NK-92 treated with Interleukin-12 subunit alpha and Interleukin-12 subunit beta, amount 100 ng/mL, for 24 hours (cell line): ENCODE data around the gene RBMS3.

Source experiments
- DNase-seq: peaks from one replicate; lab custom pipeline; 2025; lab: John Stamatoyannopoulos, UW

Gene RBMS3

DNA sequence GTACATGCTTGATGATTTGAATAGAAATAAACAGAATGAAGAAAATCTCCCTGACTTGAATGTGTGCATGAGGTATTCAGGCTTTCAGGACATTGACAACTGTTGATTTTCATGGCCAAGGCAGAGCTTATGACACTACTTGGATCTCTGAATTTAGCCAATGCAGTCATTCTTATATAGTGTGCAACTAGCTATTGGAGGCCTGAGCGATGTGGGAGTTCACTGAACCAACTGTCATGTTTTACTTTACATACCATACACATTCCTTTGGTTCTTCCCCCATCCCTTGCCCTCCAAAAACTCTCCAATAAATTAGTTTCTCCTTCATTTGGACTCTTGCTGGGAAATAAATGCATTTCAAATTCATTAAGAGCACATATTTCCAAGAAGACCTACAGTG, 460.4 kb downstream of the RBMS3 start:
- DNase-seq: no peak

DNA sequence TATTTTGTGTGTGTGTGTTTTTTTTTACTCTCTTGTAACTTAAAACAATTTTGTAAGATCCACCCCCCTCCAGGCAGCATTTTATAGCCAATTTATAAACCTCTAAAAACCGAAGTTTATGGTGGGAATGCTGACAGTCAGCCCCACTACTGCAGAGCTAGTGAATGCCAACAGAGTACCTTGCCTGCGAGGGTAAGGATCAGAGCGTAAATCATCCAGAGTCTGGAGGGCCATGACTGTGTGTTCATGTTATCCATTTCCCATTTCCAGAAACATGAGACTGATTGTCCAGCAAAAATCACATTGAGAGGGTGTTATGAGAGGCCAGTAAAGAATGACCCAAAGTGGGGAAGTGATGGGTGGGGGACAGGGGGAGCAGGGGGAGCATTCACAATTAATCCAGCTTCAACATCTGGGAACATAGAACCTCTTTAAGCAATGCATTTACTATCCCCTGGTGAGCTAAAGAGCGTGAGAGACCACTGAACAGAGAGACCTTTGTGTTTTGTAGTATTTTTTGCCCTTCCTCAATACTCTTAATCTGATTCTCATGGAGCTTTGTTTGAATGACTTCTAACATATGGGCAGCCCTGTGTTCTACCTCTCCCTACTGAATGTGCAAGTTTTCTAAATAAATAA, 464.5 kb downstream of the RBMS3 start:
- DNase-seq: no peak

DNA sequence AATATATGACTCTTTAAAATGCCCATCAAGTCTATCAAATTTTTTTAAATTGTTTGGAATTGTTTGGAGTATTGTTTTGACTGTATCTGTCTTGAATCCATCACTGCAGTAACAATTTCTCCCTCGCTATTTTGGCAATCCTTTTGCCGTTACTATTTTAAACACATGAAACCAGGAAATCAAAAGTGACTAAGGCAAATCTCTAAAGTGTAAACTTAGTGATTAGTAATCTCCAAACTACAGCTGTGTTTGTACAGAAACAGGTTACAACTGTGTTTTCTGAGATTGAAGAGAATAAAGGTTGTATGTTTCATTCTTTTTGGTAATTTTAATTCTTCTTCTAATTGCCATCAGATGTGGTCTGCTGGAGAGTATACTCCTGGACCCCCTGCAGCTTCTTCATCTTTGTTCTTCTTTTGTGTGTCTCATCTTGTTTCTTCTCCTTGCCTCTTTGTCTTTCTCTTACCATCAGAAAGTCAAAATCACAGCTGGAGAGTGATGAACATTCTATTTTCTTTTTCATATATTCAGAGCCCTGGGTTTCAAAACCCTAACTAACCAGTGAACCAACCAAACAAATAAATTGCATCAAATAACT, 465.4 kb downstream of the RBMS3 start:
- DNase-seq: no peak

DNA sequence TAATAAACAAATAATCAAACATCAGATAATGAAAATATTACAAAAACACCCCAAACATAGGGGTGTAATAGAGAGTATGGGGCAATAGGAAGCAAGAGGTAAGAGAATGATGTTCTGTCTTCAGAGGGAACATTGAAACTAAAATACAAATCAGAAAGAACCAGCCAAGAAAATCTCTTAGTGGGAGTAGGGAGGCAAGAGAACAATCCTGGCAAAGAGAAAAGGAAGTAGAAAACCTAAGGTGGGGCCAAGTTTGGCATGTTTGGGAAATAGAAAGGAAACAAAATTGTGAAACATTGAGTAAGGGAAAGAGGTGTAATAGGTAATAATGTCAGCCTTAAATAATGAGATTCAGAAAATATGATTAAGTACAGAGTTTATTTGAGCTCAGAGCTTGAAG, 467.1 kb downstream of the RBMS3 start:
- DNase-seq: no peak

DNA sequence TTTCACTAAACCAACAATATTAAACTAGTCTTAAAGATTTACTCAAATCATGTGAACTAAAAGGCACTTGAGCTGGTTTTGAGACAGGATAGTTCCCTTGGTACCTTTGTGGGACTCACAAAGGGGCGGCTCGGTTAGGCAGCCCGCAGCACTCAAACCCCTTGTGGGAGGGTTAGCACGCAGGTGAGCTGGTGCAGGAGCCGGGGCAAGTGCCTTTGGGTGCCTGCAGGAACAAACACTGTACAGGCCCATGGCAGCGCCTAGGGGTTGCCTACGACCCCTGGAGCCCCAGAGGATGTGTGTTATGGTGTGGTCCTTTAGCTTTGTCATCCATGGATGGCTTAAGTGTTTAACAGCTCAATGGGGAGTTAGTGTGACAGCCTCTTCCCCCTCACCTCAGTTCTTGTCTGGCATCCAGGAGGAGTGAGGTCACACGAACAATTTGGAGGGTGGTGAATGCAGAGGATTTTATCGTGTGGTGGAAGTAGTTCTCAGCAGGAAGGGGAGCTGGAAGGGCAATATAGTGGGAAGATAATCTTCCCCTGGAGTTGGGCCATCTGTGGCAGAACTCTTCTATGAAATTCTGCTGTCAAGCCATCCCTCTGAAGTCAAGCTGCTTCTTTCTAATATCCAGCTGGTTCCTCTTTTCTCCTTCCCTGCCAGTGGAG, 470.9 kb downstream of the RBMS3 start:
- DNase-seq: no peak

DNA sequence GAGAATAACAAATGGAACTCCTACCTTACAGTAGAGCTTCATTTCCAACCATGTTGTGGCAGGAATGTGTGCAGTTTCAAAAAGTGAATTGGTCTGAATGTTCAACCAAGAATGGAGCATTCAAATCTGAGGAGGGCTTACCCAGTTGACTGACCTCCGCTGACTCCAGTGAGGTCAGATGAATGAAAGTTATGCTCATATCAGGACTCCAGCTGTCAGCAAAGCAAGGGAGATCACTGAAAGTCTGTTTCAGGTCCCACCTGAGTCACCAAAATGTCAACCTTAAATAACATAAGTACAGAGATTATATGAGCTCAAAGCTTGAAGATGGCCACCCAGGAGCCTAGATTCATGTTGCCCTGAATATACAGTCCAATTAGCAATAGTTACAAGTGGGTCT, 473.5 kb downstream of the RBMS3 start:
- DNase-seq: no peak

DNA sequence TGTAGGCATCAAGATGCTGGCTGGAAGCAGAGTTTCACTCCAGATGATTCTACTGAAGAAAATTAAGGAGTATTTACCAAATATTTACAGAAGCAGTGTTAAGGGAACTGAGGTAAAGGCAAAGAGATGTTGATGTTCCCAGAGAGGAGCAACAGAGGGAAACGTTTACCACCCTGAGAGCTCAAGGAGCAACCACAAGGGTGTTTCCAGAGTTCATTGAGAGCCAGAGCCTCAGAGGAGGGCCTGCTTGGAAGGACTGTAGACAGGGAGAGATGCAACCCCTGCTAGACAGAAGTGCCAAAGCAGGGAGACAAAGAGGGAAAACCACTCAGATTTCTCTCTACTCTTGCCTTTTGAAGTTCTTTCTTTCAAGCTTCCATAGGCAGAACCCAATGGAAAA, 474.5 kb downstream of the RBMS3 start:
- DNase-seq: no peak

DNA sequence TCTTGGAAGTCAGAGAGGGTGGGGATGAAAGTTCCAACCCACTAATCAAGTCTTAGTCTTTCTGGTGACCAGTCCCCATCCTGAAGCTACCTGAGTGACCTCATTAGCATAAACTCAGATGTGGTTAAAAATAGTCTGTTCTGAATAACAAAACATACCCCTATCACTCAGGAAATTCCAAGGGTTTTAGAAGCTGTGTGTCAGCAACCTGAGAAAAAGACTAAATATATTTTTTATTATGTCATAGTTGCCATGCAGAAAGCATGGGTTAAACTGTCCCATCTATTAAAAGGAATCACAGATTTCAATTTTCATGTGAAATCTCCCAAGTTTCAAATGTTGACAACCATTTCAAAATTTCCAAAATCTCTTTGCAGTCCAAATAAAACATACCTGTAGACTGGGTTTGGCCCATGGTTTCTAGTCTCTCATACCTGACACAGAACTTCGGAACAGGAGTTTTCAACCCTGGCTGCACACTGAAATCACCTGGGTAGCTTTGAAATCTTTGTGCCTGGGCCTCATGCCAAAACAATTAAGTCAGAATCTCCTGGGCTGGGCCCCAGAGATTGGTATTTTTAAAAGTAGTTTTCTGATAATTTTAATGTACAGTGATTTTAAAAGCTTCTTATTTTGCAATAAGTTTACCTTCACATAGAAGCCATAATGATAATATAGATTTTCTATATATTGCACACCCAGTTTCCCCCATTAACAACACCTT, 476.3 kb downstream of the RBMS3 start:
- DNase-seq: no peak

DNA sequence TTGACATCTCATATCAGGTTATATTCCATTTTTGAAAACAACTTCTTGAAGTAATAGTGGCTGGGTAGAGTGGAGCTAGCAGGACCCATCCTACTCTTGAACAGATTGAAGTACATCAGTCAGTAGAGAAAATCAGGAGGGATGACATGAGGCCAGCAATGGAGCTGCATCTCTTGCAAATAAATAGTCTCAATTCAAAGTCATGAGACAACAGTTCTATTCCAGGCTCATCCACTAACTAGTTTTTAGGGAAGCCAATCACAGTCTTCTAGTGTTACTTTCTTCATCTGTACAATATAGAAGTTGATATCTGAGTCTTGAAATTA, 477.2 kb downstream of the RBMS3 start:
- no peak for DNase-seq

DNA sequence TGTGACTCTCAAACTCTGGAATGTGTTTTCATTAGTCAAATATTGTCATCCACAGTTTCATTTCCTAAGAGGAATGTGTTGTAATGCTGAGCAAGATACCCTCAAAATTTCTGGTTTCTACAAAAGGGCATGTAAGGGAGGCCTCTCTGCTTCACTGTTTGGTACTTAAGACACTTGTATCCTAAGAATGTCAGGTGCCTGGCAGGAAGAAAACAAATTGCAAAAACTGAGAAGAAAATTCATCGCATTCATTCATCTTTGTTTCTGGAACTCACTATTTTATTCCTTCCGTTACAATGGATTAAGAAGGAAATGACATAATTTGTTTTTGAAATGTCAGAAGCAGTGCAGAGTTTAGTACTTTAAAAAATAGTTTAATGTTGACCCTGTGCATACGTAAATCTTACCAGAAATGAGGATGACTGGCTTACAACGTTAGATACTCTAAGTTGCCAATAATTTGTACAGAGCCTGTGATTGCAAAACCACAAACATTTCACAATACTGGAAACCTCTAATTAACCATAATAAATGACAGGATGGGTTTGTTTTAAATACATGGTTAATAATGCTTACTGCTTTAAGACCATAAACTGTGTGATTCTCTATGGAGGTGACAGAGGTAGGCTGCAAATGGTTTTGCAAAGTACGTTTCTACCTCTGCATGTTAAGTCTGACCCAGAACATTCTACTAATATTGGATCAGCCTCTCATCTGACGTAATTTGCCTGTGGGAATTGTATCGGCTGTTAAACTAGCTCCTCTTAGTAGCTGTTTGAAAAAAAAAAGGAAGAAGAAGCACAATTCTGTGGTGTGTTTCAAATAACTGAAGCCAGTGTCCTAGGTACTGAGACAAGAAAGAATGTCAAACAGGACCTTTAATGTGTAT, 477.8 kb downstream of the RBMS3 start:
- DNase-seq: no peak

DNA sequence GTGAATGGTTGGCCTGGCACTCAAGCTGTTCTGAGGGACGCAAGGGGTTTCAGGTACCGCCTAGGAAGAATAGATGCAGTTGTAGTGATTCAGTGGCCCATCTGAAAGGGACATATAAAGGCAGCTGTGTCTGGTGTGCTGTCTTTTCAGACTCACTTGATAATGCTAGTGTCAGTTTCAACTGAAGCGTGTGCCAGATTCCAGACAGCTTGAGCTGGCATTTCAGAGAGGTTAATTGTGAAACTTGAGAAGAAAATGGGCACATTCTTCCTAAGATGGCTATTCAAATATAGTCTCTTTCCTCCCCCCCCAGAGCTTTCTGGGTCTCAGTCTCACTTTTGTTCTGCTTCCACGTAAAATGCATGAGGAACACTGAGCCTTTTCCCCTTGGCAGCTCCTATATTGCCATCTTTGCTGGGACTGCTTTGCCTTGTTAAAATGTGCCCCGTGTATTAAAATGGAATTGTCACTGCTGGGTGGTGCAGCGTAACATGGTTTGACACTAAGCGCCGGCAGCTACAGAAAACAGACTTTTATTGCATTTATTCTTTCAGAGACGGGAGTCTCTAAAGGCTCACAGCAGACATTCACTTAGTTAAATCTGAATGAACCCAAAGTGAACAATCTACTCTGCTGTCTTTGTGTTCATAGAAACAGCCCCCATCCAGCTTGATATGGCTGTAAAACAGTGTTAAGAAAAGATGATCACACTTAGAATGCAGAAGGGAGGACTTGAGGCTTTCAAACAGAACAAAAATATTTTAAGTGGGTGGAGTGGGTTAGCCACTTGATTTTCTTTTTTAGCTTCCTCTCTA, 478.7 kb downstream of the RBMS3 start:
- DNase-seq: no peak

DNA sequence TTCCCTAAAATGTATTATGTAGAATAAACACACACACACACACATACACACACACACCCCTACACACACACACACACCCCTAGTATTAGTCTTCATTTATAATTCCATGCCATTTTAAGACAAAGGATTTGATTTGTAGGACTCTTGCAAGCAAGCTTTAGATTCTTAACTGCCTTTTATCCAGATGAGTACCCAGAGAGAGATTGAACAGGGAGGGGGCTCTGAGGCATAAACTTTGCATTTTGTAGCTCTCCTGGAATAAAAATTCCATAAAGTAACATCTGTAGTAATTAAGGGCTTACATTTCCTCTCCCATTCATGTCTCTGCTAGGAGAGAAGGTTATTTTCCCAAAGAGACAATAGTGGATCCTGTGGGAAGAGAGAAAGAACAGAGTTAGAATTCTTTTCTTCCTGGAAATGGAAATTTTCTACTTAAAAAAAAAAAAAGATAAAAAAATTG, 479.4 kb downstream of the RBMS3 start:
- no peak for DNase-seq

DNA sequence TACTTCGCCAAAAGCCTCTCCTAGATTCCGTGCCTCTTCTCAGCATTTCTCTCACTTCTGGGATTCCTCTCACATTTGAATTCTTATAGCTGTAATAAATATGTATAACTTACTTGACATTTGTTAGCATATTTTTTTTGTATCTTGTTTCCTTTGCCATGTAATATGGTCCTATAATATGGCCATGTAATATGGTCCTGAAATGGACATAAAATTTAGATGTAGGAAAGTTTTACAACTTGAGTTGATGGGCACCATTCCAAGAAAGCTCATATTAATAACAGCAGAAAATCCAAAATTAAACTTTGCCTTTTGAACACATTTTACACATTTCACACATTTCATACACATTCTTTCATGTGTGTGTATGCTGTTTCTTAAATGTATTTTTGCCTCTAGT, 480.6 kb downstream of the RBMS3 start:
- no peak for DNase-seq

DNA sequence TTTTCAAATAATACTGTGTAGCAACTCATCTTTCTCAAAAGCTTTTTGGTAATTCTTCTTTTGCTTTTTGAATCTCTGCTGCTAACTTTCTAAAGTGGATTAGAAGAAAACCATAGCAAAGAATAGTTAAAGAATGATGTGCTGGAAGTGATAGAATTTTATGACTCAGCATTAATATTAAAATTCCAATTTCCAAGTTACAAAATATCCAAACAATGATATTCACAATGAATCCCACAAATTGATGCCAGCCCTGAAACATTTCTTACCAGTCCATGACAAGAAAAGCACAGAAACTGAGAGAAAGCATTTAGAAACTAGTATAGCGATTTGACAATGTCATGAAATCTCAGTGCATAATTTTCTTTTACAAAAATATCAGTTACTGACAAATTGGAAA, 482.2 kb downstream of the RBMS3 start:
- no peak for DNase-seq

DNA sequence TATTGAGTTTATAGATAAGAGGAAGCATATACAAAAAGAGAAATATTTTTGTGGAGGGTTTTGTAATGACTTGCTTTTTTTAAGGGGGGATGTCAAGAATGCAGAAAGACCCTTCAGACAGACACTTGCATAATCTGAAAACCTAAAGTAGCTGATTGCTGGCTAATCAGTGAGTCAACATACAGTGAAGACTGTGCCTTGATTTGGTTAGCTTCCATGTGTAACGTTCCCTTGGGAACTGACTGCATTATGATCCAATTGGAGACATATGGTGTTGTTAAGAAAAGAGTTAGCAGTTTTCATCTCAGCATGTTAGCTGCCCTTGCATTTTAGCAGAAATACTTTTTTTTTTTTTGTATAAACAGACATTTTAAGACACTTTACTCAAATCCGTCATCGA, 483.2 kb downstream of the RBMS3 start:
- no peak for DNase-seq

DNA sequence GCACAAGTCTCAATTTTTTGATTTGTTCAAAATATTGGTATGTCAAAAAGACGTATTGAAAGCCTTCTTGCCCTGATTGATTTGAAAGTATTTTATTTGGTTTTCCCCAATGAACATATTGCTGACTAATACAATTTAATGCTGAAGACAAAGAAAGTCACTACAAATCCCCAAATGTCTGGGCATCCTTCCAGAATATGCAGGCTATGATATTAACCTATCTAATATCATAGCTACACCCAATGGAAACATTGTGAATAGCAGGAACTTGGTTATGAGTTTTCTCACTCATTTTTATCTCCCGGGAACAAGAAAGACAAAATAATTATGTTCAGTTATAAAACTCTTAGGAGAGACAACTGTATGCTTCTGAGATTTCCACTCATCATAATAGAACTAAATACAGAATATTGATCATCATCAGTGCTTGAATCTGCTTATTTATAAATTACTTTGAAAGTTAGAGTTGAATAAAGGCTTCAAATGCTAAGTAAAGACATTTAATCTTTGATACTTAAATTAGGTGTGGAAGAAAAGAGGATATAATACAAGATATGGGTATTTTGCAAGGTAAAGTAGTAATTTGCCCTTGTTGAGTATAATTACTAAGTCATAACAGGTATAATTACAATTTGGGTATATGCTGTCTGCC, 483.9 kb downstream of the RBMS3 start:
- no peak for DNase-seq

DNA sequence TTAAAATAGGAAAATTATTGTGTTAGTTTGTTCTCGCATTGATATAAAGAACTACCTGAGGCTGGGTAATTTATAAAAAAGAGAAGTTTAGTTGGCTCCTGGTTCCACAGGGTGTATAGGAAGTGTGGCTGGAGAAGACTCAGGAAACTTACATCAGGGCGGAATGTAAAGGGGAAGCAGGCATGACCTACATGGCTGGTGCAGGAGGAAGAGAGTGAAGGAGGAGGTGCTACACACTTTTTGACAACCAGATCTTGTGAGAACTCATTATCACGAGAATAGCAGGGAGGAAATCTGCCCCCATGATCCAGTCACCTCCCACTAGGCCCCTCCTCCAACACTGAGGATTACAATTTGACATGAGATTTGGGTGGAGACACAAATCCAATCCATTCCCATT, 490.7 kb downstream of the RBMS3 start:
- no peak for DNase-seq

DNA sequence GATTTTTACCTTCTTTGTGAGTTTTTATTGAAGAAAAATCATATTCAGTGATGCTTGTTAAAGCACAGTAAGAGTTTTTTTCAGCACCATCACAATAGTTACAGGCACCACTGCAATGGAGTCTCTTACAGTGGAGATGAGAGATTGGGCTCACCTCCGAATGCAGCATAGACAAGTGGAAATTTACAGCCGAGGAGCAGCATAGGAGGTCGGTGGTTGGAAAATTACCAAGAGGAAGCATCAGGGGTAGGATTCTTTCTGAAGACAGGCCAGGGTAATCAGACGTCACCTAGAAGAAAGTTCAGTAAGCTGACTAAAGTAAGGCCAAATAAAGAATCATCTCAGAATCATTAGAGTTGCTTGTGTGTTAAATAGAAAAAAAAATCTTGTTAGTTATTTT, 491.6 kb downstream of the RBMS3 start:
- DNase-seq: no peak

DNA sequence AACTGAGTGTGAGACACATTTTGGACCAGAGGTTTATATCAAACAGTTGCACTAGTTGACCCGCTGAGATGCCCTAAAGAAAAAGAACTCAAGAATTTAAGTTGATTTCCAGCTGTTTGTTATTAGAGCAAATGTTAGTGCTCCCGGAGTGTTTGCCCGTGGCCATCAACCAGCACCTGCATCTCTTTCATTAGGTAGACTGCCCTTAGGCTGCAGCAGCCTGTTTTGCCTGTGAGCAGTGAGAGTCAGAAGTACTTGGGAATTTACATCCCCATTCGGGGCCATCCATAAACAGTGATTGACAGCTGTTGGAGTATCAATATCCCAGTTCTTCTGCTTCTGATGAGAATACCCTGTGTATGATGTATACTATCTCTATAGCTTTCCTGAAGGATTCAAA, 492.6 kb downstream of the RBMS3 start:
- no peak for DNase-seq

DNA sequence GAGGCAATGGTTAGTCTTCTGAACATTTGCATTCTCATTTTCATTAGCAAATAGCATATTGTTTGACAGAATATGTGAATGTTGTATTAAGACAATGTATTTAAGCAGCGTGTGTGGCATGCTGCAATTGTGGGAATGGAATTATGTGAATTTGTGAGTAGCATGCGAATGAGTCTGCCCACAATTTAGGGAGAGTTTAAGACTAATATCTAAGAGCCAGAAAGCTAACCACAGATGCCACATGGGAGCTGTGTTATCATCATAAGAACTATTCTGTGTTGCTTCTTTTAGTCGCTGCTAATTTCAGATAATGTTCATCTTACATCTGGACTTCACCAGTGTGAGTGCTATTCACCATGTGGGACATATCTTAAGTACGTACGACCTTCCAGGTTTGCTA, 494.5 kb downstream of the RBMS3 start:
- DNase-seq: no peak

DNA sequence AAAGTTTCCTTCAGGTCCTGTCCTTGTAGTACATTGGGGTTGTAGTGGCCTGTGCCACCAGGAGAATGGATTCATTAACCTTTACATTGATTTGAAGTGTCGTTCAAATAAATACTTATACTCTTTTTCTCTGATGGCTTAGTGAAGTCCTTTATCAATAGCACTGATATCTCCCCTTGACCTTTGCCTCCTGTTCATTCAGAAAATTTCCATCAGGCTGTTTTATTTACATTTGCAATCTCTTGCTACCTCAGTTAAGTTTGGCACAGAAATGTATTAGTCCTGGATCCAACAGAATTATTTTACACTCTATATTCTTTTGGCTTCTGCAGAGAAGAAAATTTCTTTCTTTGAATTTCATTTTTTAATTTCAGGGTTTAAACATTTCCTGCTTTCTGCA, 497.0 kb downstream of the RBMS3 start:
- DNase-seq: no peak
